SK-N-SH (cell line): ENCODE measurements around the gene MLST8. TPM values are rescaled to one million over a fixed set of nuclear protein-coding genes. Genes with fewer than 3 reads are reported as not detected.
"Not testable (repeated sequence)": the region's sequence is repeated elsewhere in the genome, so short reads cannot be mapped to it uniquely, and the experiment has no call there.

ENCODE experiments used
- CTCF ChIA-PET: fragments of 300-600, 350-600 bp; formaldehyde crosslinking; extraction: SDS; loops from one replicate; lab custom pipeline; 2021; lab: Yijun Ruan, JAX
- POLR2A ChIA-PET: fragments of 350-600 bp; sonication (Branson Sonifier 250); formaldehyde crosslinking; extraction: SDS; loops from one replicate; lab custom pipeline; 2020; ENCODE audit warnings: antibody characterized with exemption, inconsistent platforms; lab: Yijun Ruan, JAX
- DNase-seq: peaks from one replicate; pipeline ENCODE4 v3.0.0; 2012
- H2AFZ ChIP-seq: fragments of 200-600 bp; sonication (generic); 2 replicates; pipeline ENCODE4 v1.8.1; 2016; ENCODE audit warnings: antibody characterized with exemption, mild to moderate bottlenecking, low read depth
- H3F3A ChIP-seq: fragments of 200-600 bp; sonication (generic); replicated peaks from 2 replicates; pipeline ENCODE3; 2016; ENCODE audit warnings: antibody characterized with exemption, mild to moderate bottlenecking; ENCODE audit not compliant: insufficient read depth
- H3K27ac ChIP-seq, 2 experiments: fragments of 200-500 bp in 1 of 2; fragments of 200-600 bp in 1 of 2; sonication (Bioruptor generic) in 1 of 2; sonication (generic), shearing (Covaris generic) in 1 of 2; 2 replicates each; pipeline versions ENCODE4 v1.5.1 to v1.6.1; 2014 to 2016; ENCODE audit warnings: low read depth in 2 of 2, inconsistent platforms in 1 of 2, low read length in 1 of 2, mild to moderate bottlenecking in 1 of 2, mixed read lengths in 1 of 2
- H3K27me3 ChIP-seq: fragments of 200-600 bp; sonication (generic), shearing (Covaris generic); 2 replicates; pipeline ENCODE4 v1.6.1; 2016; ENCODE audit warnings: mixed run types; ENCODE audit not compliant: insufficient read depth
- H3K36me3 ChIP-seq, 2 experiments: fragments of 200-500 bp in 1 of 2; fragments of 200-600 bp in 1 of 2; sonication (Bioruptor generic) in 1 of 2; sonication (generic) in 1 of 2; replicated peaks in 1 of 2; 2 replicates each; pipeline versions ENCODE3 to v1.5.1; 2014 to 2016; ENCODE audit warnings: low read length in 1 of 2, mild to moderate bottlenecking in 1 of 2; ENCODE audit not compliant: insufficient read depth in 2 of 2, control insufficient read depth in 1 of 2
- H3K4me1 ChIP-seq, 2 experiments: fragments of 200-500 bp in 1 of 2; fragments of 200-600 bp in 1 of 2; sonication (Bioruptor generic) in 1 of 2; sonication (generic), shearing (Covaris generic) in 1 of 2; 2 replicates each; pipeline versions ENCODE4 v1.5.1 to v1.6.1; 2014 to 2016; ENCODE audit warnings: low read depth in 1 of 2, low read length in 1 of 2, mixed run types in 1 of 2; ENCODE audit not compliant: insufficient read depth in 2 of 2, control insufficient read depth in 1 of 2
- H3K4me2 ChIP-seq: fragments of 200-600 bp; sonication (generic), shearing (Covaris generic); 2 replicates; pipeline ENCODE4 v1.6.1; 2017; ENCODE audit warnings: mixed run types
- H3K4me3 ChIP-seq, 2 experiments: fragments of 200-500 bp in 1 of 2; fragments of 200-600 bp in 1 of 2; sonication (Bioruptor generic) in 1 of 2; sonication (generic), shearing (Covaris generic) in 1 of 2; 2 replicates each; pipeline versions ENCODE4 v1.5.1 to v1.8.1; 2014 to 2016; ENCODE audit warnings: low read depth in 2 of 2, inconsistent platforms in 1 of 2, low read length in 1 of 2, mild to moderate bottlenecking in 1 of 2, mixed read lengths in 1 of 2, moderate library complexity in 1 of 2
- H3K79me2 ChIP-seq: fragments of 200-600 bp; sonication (generic); 2 replicates; pipeline ENCODE4 v1.8.1; 2017; ENCODE audit warnings: mild to moderate bottlenecking; ENCODE audit not compliant: insufficient read depth
- H3K9ac ChIP-seq: fragments of 200-600 bp; sonication (generic); 2 replicates; pipeline ENCODE4 v1.6.1; 2017; ENCODE audit warnings: mixed run types
- H3K9me2 ChIP-seq: fragments of 200-600 bp; sonication (generic); 2 replicates; pipeline ENCODE4 v1.6.1; 2017; ENCODE audit warnings: mixed run types
- H3K9me3 ChIP-seq: fragments of 200-600 bp; sonication (generic); 2 replicates; pipeline ENCODE4 v1.6.1; 2017; ENCODE audit warnings: mixed run types, mild to moderate bottlenecking, moderate library complexity
- H4K20me1 ChIP-seq: fragments of 200-600 bp; sonication (generic); 2 replicates; pipeline ENCODE4 v1.6.1; 2017; ENCODE audit warnings: mild to moderate bottlenecking, mixed run types; ENCODE audit not compliant: insufficient read depth
- MXI1 ChIP-seq: IDR thresholded peaks from 2 replicates; pipeline ENCODE4 v1.6.1; 2012; ENCODE audit warnings: mild to moderate bottlenecking, low read depth, low read length, improper control_type of control experiment
- TAF1 ChIP-seq: IDR thresholded peaks from 2 replicates; pipeline ENCODE4 v1.6.1; 2012; ENCODE audit warnings: low read depth, mild to moderate bottlenecking, low read length, moderate library complexity, borderline replicate concordance
- USF2 ChIP-seq: fragments of 150-350 bp; IDR thresholded peaks from 2 replicates; pipeline ENCODE4 v1.6.1; 2017; ENCODE audit warnings: antibody characterized with exemption, low read length, low read depth, borderline replicate concordance
- WGBS: methylation state at CpG from one replicate; pipeline ENCODE4 v1.1.6; 2017; ENCODE audit warnings: low lambda C conversion rate; 5-methylcytosine and 5-hydroxymethylcytosine counted together
- polyA plus RNA-seq, 3 experiments: library from polyadenylated mRNA; depleted of rRNA; stranded (reverse); fragments of >200 nt; gene quantifications; 2 replicates each; pipeline ENCODE4 v1.2.3, GENCODE V29; 2012

Gene MLST8
- polyA plus RNA-seq, 1 of the 3 experiments (the other 2 are of a cell fraction) = 85.4 TPM

- TF ChIP-seq USF2 (no peak), MXI1 (no peak), TAF1 (no peak)
Measured at GRCh38 chr16:2257726-2258125, 52.5 kb downstream of the MLST8 start (continued).

GRCh38 chr16:2258530-2258929, 53.3 kb downstream of the MLST8 start:
- H3K9me2 ChIP-seq, H3K27me3 ChIP-seq, H3K4me3 ChIP-seq, H3K27ac ChIP-seq, DNase-seq, H3K4me2 ChIP-seq, H3K9me3 ChIP-seq, H3K9ac ChIP-seq, H2AFZ ChIP-seq, POLR2A ChIA-PET, H3K4me1 ChIP-seq: not testable (repeated sequence)
- Histone ChIP-seq H3K79me2 (peaks cover 79% of the 10 kb centered on the region), H4K20me1 (peaks cover 54% of the 10 kb centered on the region), H3K36me3 (peaks cover 76 to 90% of the 10 kb centered on the region in 2 experiments), H3F3A (peaks cover 38% of the 10 kb centered on the region)
- CTCF ChIA-PET = interaction anchor here (1.0 kb wide), 1 partner anchor 53 kb away, joined by 3 read pairs; no protein-coding TSS in a partner anchor
- 98% methylated on average over 7 of the region's 7 CpGs for WGBS

Other genes with a start within 250 kb of the MLST8 start
- 251 and 468 TPM in 2 replicates for gene NDUFB10, start 245.9 kb upstream of the MLST8 start, polyA plus RNA-seq (2012; rRNA removed)
- 4,622 and 6,384 TPM in 2 replicates for gene RPS2, start 240.6 kb upstream of the MLST8 start, polyA plus RNA-seq (2012; rRNA removed)
- gene RNF151, start 238.6 kb upstream of the MLST8 start, polyA plus RNA-seq (2012; rRNA removed) = 0.07 TPM in 1 of 2 replicates, not detected in the other
- 36.7 and 37.1 TPM in 2 replicates for gene TBL3, start 233.4 kb upstream of the MLST8 start, polyA plus RNA-seq (2012; rRNA removed)
- 0.19 and 0.21 TPM in 2 replicates for gene NOXO1, start 224.0 kb upstream of the MLST8 start, polyA plus RNA-seq (2012; rRNA removed)
- gene GFER, start 221.3 kb upstream of the MLST8 start, polyA plus RNA-seq (2012; rRNA removed) = 13.3 and 20.4 TPM in 2 replicates
- 10.7 and 10.8 TPM in 2 replicates for gene SYNGR3, start 215.5 kb upstream of the MLST8 start, polyA plus RNA-seq (2012; rRNA removed)
- 38.1 and 47.8 TPM in 2 replicates for gene ZNF598, start 195.6 kb upstream of the MLST8 start, polyA plus RNA-seq (2012; rRNA removed)
- gene NPW, start 185.7 kb upstream of the MLST8 start, polyA plus RNA-seq (2012; rRNA removed) = 0.62 and 1.1 TPM in 2 replicates
- gene NHERF2, start 178.6 kb upstream of the MLST8 start, polyA plus RNA-seq (2012; rRNA removed) = 45.2 and 53.8 TPM in 2 replicates
- gene NTHL1, start 157.6 kb upstream of the MLST8 start, polyA plus RNA-seq (2012; rRNA removed) = 72.9 and 77.3 TPM in 2 replicates
- gene TSC2, start 157.5 kb upstream of the MLST8 start, polyA plus RNA-seq (2012; rRNA removed) = 76.7 and 96.1 TPM in 2 replicates
- gene PKD1, start 69.6 kb upstream of the MLST8 start, polyA plus RNA-seq (2012; rRNA removed) = 39.8 and 47.4 TPM in 2 replicates
- gene RAB26, start 56.8 kb upstream of the MLST8 start, polyA plus RNA-seq (2012; rRNA removed) = 14.3 and 19.5 TPM in 2 replicates
- gene TRAF7, start 49.7 kb upstream of the MLST8 start, polyA plus RNA-seq (2012; rRNA removed) = 69.9 and 73.0 TPM in 2 replicates
- 1.4 and 1.7 TPM in 2 replicates for gene CASKIN1, start 8.8 kb upstream of the MLST8 start, polyA plus RNA-seq (2012; rRNA removed)
- 2.3 and 3.4 TPM in 2 replicates for gene BRICD5, start 5.4 kb downstream of the MLST8 start, polyA plus RNA-seq (2012; rRNA removed)
- 10.3 and 10.8 TPM in 2 replicates for gene PGP, start 9.4 kb downstream of the MLST8 start, polyA plus RNA-seq (2012; rRNA removed)
- gene E4F1, start 18.1 kb downstream of the MLST8 start, polyA plus RNA-seq (2012; rRNA removed) = 33.0 and 34.0 TPM in 2 replicates
- 2.4 and 2.5 TPM in 2 replicates for gene DNASE1L2, start 31.0 kb downstream of the MLST8 start, polyA plus RNA-seq (2012; rRNA removed)
- 53.3 and 61.8 TPM in 2 replicates for gene ECI1, start 46.1 kb downstream of the MLST8 start, polyA plus RNA-seq (2012; rRNA removed)
- 227 and 277 TPM in 2 replicates for gene RNPS1, start 62.7 kb downstream of the MLST8 start, polyA plus RNA-seq (2012; rRNA removed)
- gene ABCA3, start 135.3 kb downstream of the MLST8 start, polyA plus RNA-seq (2012; rRNA removed) = 6.9 and 9.9 TPM in 2 replicates
- gene CCNF, start 224.0 kb downstream of the MLST8 start, polyA plus RNA-seq (2012; rRNA removed) = 3.8 and 4.6 TPM in 2 replicates